WTC11 (cell line): ENCODE measurements around the gene PBOV1.

ENCODE experiments used
- CTCF ChIP-seq: fragments of 200-600 bp; IDR thresholded peaks from 2 replicates; pipeline ENCODE4 v1.8.0; 2022; ENCODE audit warnings: antibody characterized with exemption
- ELF4 ChIP-seq: sonication (generic); formaldehyde crosslinking; IDR thresholded peaks from 2 replicates; pipeline ENCODE4 v1.8.1; 2022; ENCODE audit warnings: low read depth, mild to moderate bottlenecking, moderate library complexity, missing genetic modification reagents
- NR2C2 ChIP-seq: sonication (generic); formaldehyde crosslinking; IDR thresholded peaks from 2 replicates; pipeline ENCODE4 v1.8.0; 2022; ENCODE audit warnings: mild to moderate bottlenecking, missing genetic modification reagents
- SP1 ChIP-seq: sonication (generic); formaldehyde crosslinking; conservative IDR thresholded peaks from 2 replicates; pipeline ENCODE4 v1.8.1; 2022; ENCODE audit warnings: missing genetic modification reagents
- USF1 ChIP-seq: sonication (generic); formaldehyde crosslinking; IDR thresholded peaks from 2 replicates; pipeline ENCODE4 v1.8.0; 2022; ENCODE audit warnings: mild to moderate bottlenecking, missing genetic modification reagents
- ZBTB21 ChIP-seq: sonication (generic); formaldehyde crosslinking; IDR thresholded peaks from 2 replicates; pipeline ENCODE4 v1.8.1; 2023; ENCODE audit warnings: mild to moderate bottlenecking, missing genetic modification reagents, borderline replicate concordance
- TF ChIP-seq, protein P1 (sequence below): fragments of 250-450 bp; sonication (Bioruptor Pico); IDR thresholded peaks from 2 replicates; pipeline ENCODE4 v1.9.0; 2021; ENCODE audit warnings: mild to moderate bottlenecking
- TF ChIP-seq, protein P2 (sequence below): fragments of 250-450 bp; sonication (Bioruptor Pico); conservative IDR thresholded peaks from 2 replicates; pipeline ENCODE4 v1.9.0; 2021; ENCODE audit warnings: mild to moderate bottlenecking

DNA sequence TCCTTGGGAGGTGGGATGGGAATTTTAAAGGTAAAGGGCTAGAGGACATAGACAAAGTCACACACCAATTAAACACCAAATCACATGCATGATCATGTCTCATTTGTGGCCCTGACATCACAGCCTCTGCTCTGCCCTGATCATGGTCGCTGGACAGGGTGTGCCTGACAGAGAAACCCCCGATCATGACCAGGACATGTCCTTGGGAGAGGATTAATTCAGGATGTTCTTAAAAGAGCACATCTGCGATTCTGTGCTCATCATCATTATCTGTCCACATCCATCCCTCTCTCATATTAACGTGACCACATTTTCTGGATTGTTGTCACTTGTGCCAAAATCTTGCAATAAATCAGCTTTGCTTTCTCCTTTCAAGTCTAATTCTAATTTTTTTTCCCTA, 7.7 kb upstream of the PBOV1 start:
- TF ChIP-seq CTCF = no peak
- TF ChIP-seq, protein P1, sequence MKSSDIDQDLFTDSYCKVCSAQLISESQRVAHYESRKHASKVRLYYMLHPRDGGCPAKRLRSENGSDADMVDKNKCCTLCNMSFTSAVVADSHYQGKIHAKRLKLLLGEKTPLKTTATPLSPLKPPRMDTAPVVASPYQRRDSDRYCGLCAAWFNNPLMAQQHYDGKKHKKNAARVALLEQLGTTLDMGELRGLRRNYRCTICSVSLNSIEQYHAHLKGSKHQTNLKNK (CRISPR knock-in tag) = no peak
- TF ChIP-seq SP1 (CRISPR knock-in tag) = no peak
- TF ChIP-seq ELF4 (CRISPR knock-in tag) = no peak
- no peak for TF ChIP-seq NR2C2 (CRISPR knock-in tag)
- TF ChIP-seq ZBTB21 (CRISPR knock-in tag) = no peak
- TF ChIP-seq, protein P2, sequence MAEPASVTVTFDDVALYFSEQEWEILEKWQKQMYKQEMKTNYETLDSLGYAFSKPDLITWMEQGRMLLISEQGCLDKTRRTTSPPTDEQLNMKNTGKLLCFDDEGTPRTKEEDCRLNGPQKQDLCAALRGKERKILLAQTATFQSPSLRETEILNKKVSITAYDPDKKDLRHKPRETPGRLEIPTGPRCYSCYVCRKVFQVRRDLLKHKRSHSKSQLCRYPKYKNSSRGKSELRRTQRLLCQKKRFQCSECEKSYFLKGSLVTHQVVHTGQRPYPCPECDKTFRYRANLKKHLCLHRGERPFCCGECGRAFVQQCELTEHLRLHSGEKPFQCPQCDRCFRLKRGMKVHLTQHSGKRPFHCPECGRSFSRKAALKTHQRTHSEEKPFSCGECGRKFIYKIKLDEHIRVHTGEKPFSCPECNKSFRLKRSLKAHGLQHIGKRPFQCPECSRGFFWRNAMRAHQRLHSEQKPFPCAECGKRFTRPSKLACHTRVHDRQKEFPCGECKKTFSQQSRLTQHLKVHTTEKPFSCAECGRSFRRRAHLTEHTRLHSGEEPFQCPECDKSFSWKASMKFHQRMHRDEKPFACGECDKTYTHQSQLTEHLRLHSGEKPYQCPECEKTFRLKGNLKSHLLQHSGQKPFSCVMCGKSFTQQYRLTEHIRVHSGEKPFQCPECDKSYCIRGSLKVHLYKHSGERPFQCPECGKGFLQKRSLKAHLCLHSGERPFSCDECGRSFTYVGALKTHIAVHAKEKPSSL (CRISPR knock-in tag) = no peak
- TF ChIP-seq USF1 (CRISPR knock-in tag) = no peak
